Stimulated activated CD8-positive, alpha-beta memory T cell treated with anti-CD3 and anti-CD28 coated beads, Interleukin-15, amount 100 ng/mL, for 24 hours (primary cell): ENCODE measurements around the gene GBE1.
"Not testable (repeated sequence)": the region's sequence is repeated elsewhere in the genome, so short reads cannot be mapped to it uniquely, and the experiment has no call there.

ENCODE experiments used
- DNase-seq: peaks from one replicate; pipeline ENCODE4 v3.0.0-alpha.2; 2020; ENCODE audit warnings: low read depth

GBE1 gene

GRCh38 chr3:81753416-81754027 is 7.9 kb downstream of the GBE1 start:
- no peak for DNase-seq

DNA sequence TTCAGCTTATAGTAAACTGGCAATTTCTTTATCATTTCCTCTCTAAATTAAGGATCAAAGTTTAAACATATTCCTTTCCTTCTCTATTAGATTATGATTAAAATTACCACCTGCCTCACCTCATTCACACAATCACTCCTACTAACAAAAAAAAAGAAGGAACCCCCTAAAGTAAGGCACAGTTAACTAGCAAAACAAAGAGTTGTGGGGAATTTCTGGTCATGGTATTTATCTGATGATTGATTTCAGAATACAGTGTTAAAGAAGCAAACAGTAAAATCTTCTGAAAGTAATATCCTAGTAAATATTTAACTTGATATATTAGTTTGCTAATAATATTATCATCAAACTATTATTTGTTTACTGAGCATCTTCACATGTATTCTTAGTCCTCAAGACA is 8.8 kb downstream of the GBE1 start:
- DNase-seq = no peak

DNA sequence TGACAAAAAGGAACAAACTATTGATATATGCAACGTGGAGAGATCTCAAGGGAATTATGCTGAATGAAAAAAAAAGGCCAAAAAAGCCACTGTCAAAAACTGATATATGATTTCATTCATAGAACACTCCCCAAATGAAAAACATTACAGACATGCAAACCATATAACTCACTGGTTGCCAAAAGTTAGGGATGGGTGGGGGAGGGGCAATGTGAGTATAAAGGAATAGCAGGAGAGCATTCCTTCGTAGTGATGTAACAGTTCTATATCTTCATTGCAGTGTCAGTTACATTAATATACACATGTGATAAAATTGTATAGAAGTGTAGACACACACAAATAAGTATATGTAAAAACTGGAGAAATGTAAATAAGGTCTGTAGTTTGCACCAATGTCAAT is 12.2 kb downstream of the GBE1 start:
- DNase-seq = no peak

GRCh38 chr3:81747280-81747679 is 14.2 kb downstream of the GBE1 start:
- not testable (repeated sequence) for DNase-seq

DNA sequence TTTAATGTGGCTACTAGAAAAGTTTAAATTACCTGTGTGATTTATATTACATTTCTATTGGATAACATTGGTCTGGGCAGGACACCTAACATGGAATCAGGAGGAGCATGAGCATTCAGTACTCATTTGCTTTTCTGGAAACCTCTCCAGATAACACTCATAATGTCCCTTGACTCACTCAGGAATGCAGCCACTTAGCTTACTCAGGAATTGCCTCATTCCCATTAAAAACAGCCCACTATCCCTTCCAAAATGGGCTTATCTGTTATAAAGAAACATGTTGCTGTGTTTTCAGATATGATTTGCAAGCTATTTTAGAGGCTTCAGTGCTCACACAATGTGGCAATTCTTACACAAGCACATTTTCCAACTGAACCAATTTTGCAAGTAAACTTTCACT is 17.1 kb downstream of the GBE1 start:
- no peak for DNase-seq

GRCh38 chr3:81743096-81744025 is 18.1 kb downstream of the GBE1 start:
- DNase-seq = no peak

GRCh38 chr3:81742581-81742980 is 18.9 kb downstream of the GBE1 start:
- no peak for DNase-seq

DNA sequence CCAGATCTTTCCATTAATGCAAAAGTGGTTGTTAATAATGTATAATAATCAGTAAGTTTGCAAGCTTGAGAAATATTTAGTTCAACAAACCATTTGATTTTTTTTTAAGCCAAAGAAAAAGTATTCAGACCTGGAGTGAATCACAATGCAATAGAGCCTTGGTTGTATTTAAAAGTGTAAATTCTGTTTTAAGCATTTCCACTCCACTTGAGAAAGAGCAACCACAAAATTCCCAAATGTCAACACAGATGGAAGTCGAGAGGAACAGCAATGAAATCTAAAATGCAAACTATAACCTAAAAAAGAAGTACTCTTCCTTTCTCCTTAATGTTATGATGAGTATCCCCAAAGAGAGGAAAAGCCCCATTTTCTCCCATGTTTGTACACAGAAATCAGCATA is 20.2 kb downstream of the GBE1 start:
- no peak for DNase-seq

- no peak for DNase-seq
These were observed 20.7 kb downstream of the GBE1 start for GRCh38 chr3:81740731-81741130.

DNA sequence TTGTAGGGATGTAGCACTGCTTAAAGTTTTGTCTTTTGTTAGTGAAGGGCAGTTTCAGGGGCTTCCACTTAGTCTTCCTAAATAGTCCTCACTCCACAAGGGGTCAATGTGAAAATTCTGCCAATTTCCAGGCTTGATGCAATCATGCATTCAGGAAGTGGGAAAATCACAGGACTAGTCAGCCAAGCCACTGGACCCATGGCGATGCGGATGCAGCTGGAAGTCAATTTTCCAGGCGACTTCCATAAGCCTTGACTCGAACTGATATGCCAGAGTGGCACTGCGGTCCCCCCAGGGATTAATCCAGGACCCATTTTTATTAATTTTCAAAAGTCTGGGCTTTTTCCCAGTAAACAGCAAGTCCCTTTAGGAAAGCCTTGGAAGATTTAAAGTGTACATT is 26.1 kb downstream of the GBE1 start:
- no peak for DNase-seq

GRCh38 chr3:81734742-81735141 is 26.7 kb downstream of the GBE1 start:
- DNase-seq = no peak

- DNase-seq = no peak
These were observed 28.8 kb downstream of the GBE1 start for GRCh38 chr3:81732642-81733041.

- no peak for DNase-seq
These were observed 32.5 kb downstream of the GBE1 start for GRCh38 chr3:81728766-81729544.

DNA sequence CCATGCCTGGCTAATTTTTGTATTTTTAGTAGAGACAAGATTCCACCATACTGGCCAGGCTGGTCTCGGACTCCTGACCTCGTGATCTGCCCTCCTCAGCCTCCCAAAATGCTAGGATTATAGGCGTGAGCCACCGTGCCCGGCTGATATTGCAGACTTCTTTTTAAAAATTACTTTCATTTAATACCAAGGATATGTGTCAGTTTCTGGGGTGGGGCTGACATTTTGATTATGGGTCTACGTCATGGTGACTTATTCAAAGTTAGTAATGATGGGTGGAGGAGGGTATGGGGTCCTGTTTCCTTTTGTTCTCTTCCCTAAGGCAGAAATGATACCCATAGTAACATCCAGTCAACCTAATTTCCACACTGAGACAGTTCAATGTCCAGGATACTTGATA is 34.7 kb downstream of the GBE1 start:
- DNase-seq = no peak

- no peak for DNase-seq
These were observed 35.3 kb downstream of the GBE1 start for GRCh38 chr3:81726132-81726531.

GRCh38 chr3:81723732-81724313 is 37.6 kb downstream of the GBE1 start:
- DNase-seq = no peak

GRCh38 chr3:81718311-81718710 is 43.1 kb downstream of the GBE1 start:
- no peak for DNase-seq

- DNase-seq = no peak
These were observed 44.5 kb downstream of the GBE1 start for GRCh38 chr3:81716870-81717509.

DNA sequence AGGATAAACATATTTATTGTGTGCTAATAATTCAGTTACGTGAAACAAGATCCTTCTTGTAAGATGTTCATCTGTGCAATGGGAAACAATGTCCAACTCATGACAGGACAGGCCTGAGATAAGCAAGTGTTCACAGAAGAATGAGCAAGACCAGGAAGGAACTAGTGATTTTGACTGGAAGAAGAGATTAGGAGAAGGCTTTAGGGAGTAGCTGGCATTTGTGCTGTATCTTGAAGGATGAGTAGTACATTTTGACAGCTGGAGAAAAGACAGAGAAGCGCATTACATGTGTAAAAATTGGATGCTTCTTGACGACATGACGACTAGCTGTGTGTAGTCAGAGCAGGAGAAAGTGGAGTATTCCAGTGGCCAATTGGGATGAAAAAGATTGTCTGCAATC is 48.4 kb downstream of the GBE1 start:
- no peak for DNase-seq

DNA sequence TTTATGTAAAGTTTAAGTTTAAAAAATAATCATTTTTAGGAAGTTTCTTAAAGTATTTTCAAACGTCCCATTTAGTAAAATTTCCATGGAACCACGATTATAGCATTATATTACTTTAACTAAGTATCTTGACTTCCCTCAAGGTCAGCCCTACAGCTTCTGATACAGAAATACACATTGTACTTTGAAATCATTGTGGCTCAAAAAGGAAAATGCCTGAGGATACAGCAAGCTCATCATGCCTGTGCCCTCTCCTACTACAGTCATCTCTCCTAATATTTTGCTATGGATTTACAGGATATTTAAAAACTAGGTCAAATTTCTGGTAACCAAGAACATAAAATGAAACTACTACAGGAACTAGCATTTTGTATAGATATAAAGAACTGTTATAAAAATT is 51.8 kb downstream of the GBE1 start:
- DNase-seq = no peak

DNA sequence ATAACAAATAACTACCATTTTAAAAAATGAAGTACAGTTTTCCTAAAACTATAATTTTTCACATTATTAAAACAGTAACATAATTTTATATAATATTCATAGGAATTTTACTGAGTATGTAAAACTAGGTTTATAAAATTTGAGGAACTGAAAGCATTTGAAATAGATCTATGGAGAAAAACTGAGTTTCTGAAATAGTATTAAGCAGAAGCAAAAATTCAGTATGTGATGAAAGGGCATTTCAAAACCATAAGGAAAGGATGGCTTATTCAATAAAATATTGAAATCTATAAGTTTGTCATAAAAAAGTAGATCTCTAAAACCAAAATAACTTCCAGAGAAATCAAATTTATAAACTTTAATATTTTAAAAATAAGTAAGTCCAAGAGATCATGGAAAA is 53.4 kb downstream of the GBE1 start:
- DNase-seq = no peak

DNA sequence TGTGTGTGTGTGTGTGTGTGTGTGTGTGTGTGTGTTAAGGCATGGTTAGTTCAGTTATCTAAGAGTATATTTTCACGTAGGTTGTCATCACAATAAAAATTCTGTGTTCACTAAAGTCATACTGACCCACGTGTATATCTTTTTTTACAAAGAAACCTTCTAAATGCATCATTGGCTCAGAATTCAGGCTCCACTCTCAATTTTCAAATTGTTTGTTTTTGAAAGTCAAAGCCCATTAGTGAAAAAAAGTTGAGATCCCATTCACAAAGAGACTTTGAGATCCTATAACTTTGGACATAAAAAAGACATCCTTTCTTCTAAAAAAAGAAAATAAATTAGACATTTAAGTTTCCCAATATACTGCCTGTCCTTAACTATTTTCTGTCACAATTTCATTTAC is 59.3 kb downstream of the GBE1 start:
- no peak for DNase-seq
